ENCODE results near the gene CCL7. TPM values are rescaled to one million over a fixed set of nuclear protein-coding genes. Genes with fewer than 3 reads are reported as not detected.

CCL7 gene
- total RNA-seq, 2 experiments from 2014 or later, result not detected

DNA sequence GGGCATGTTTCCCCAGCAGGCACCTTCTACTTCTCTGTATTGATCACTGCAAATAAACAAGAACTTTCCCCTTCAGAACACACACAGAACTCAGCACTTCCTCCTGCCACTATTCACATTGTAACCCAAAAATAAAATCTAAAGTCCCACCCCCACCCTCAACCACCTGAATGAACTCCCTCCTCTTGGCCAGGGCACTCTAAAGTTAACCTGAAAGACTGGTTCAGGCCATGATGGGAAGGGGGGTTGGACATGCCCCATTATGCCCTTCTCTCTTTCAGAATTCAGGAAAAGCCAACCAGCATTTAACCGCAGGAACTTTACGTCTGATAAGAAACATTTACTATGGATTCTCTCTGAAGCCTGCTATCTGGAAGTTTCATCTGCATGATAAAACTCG, 42.3 kb upstream of the CCL7 start:
- DNase-seq (ENCODE audit: low spot score), result no peak
- H3K4me1 ChIP-seq (ENCODE audit: insufficient read depth, low read length, poor library complexity, severe bottlenecking), result no peaks in the 10 kb centered on the region
- no peaks in the 10 kb centered on the region for H4K20me1 ChIP-seq (ENCODE audit: insufficient read depth, low read length)
- no peaks in the 10 kb centered on the region; the same call in 1 of the 2 replicates for H3K9me3 ChIP-seq (ENCODE audit: low read length)
- H3K4me2 ChIP-seq (ENCODE audit: low read length), result no peak overlapping the region
- H3K27ac ChIP-seq (ENCODE audit: low read depth, low read length, poor library complexity, severe bottlenecking), result no peak overlapping the region
- TF ChIP-seq, protein P1, sequence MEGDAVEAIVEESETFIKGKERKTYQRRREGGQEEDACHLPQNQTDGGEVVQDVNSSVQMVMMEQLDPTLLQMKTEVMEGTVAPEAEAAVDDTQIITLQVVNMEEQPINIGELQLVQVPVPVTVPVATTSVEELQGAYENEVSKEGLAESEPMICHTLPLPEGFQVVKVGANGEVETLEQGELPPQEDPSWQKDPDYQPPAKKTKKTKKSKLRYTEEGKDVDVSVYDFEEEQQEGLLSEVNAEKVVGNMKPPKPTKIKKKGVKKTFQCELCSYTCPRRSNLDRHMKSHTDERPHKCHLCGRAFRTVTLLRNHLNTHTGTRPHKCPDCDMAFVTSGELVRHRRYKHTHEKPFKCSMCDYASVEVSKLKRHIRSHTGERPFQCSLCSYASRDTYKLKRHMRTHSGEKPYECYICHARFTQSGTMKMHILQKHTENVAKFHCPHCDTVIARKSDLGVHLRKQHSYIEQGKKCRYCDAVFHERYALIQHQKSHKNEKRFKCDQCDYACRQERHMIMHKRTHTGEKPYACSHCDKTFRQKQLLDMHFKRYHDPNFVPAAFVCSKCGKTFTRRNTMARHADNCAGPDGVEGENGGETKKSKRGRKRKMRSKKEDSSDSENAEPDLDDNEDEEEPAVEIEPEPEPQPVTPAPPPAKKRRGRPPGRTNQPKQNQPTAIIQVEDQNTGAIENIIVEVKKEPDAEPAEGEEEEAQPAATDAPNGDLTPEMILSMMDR (conservative IDR thresholded peaks at IDR 0.05; ENCODE audit: low read length), result no peak
- TF ChIP-seq EZH2phosphoT487 (IDR thresholded peaks at IDR 0.05; ENCODE audit: borderline replicate concordance, low read depth, low read length), result no peak
- ChIA-PET CTCF (ENCODE audit: unreplicated experiment) (no interaction called here), POLR2A (no interaction called here)
- H3K36me3 ChIP-seq (ENCODE audit: insufficient read depth, low read length), result no peaks in the 10 kb centered on the region
- no peak overlapping the region for H3K4me3 ChIP-seq (ENCODE audit: low read depth, low read length, poor library complexity, severe bottlenecking)
- intact Hi-C loops (cut with micrococcal nuclease; ENCODE audit: unreplicated experiment), result loop anchor here (10.0 kb wide), 1 partner anchor 127 kb away; the partner anchor contains the start of gene CCL13
- no peaks in the 10 kb centered on the region for H3K79me2 ChIP-seq (ENCODE audit: insufficient read depth, low read depth, low read length)
- no TSS peak for BruUV-seq (replicated peaks)
- H2AFZ ChIP-seq (ENCODE audit: low read length), result no peak overlapping the region
- H3K9me2 ChIP-seq (ENCODE audit: insufficient read depth, low read length), result no peaks in the 10 kb centered on the region

- POLR2A ChIA-PET, result no interaction called here
- Histone ChIP-seq H3K4me2 (ENCODE audit: low read length) (no peak overlapping the region), H3K4me3 (ENCODE audit: low read depth, low read length, poor library complexity, severe bottlenecking) (no peak overlapping the region), H3K36me3 (ENCODE audit: insufficient read depth, low read length) (no peaks in the 10 kb centered on the region), H3K4me1 (ENCODE audit: insufficient read depth, low read length, poor library complexity, severe bottlenecking) (no peaks in the 10 kb centered on the region), H3K9me3 (ENCODE audit: low read length) (no peaks in the 10 kb centered on the region; the same call in 1 of the 2 replicates), H2AFZ (ENCODE audit: low read length) (no peak overlapping the region), H3K79me2 (ENCODE audit: insufficient read depth, low read depth, low read length) (no peaks in the 10 kb centered on the region), H4K20me1 (ENCODE audit: insufficient read depth, low read length) (no peaks in the 10 kb centered on the region), H3K9me2 (ENCODE audit: insufficient read depth, low read length) (no peaks in the 10 kb centered on the region), H3K27ac (ENCODE audit: low read depth, low read length, poor library complexity, severe bottlenecking) (no peak overlapping the region)
- CTCF ChIA-PET (ENCODE audit: unreplicated experiment), result no interaction called here
- intact Hi-C loops (cut with micrococcal nuclease; ENCODE audit: unreplicated experiment), result loop anchor here (10.0 kb wide), 1 partner anchor 126 kb away; the partner anchor contains the start of gene CCL13
- no peak for TF ChIP-seq EZH2phosphoT487 (IDR thresholded peaks at IDR 0.05; ENCODE audit: borderline replicate concordance, low read depth, low read length)
- TF ChIP-seq, protein P1 (conservative IDR thresholded peaks at IDR 0.05; ENCODE audit: low read length), result no peak
- no peak for DNase-seq (ENCODE audit: low spot score)
- no TSS peak for BruUV-seq (replicated peaks)
Measured at GRCh38 chr17:34228781-34229180, 41.2 kb upstream of the CCL7 start.

DNA sequence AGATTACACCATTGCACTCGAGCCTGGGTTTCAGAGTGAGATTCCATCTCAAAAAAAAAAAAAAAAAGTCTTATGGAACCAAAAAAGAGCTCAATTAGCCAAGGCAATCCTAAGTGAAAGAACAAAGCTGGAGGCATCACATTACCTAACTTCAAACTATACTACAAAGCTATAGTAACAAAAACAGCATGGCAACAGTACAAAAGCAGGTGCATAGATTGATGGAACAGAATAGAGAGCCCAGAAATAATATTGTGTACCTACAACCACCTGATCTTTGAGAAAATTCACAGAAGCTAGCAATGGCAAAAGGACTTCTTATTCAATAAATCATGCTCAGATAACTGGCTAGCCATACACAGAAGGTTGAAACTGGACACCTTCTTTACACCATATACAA, 39.7 kb upstream of the CCL7 start:
- intact Hi-C loops (cut with micrococcal nuclease; ENCODE audit: unreplicated experiment), result no loop called here
- CTCF ChIA-PET (ENCODE audit: unreplicated experiment), result no interaction called here

More for the DNA sequence above, 39.7 kb upstream of the CCL7 start:
- DNase-seq (ENCODE audit: low spot score), result no peak
- POLR2A ChIA-PET, result interaction anchor here (0.6 kb wide), 1 partner anchor 19 kb away, joined by 3 read pairs; no protein-coding TSS in a partner anchor
- Histone ChIP-seq H2AFZ (ENCODE audit: low read length) (no peak overlapping the region), H4K20me1 (ENCODE audit: insufficient read depth, low read length) (no peaks in the 10 kb centered on the region), H3K4me3 (ENCODE audit: low read depth, low read length, poor library complexity, severe bottlenecking) (no peak overlapping the region), H3K27ac (ENCODE audit: low read depth, low read length, poor library complexity, severe bottlenecking) (no peak overlapping the region), H3K4me2 (ENCODE audit: low read length) (no peak overlapping the region), H3K4me1 (ENCODE audit: insufficient read depth, low read length, poor library complexity, severe bottlenecking) (no peaks in the 10 kb centered on the region), H3K9me3 (ENCODE audit: low read length) (no peaks in the 10 kb centered on the region; the same call in 1 of the 2 replicates), H3K36me3 (ENCODE audit: insufficient read depth, low read length) (no peaks in the 10 kb centered on the region), H3K79me2 (ENCODE audit: insufficient read depth, low read depth, low read length) (no peaks in the 10 kb centered on the region), H3K9me2 (ENCODE audit: insufficient read depth, low read length) (no peaks in the 10 kb centered on the region)
- BruUV-seq (replicated peaks), result no TSS peak
- TF ChIP-seq, protein P1 (conservative IDR thresholded peaks at IDR 0.05; ENCODE audit: low read length), result no peak
- no peak for TF ChIP-seq EZH2phosphoT487 (IDR thresholded peaks at IDR 0.05; ENCODE audit: borderline replicate concordance, low read depth, low read length)

All from OCI-LY7 (cell line).